Measurements from ENCODE around the gene ADAMTS5. TPM values are rescaled to one million over a fixed set of nuclear protein-coding genes. Genes with fewer than 3 reads are reported as not detected.

Gene ADAMTS5
- polyA plus RNA-seq, 2 of the 4 experiments (the other 2 are of a cell fraction) = not detected

DNA sequence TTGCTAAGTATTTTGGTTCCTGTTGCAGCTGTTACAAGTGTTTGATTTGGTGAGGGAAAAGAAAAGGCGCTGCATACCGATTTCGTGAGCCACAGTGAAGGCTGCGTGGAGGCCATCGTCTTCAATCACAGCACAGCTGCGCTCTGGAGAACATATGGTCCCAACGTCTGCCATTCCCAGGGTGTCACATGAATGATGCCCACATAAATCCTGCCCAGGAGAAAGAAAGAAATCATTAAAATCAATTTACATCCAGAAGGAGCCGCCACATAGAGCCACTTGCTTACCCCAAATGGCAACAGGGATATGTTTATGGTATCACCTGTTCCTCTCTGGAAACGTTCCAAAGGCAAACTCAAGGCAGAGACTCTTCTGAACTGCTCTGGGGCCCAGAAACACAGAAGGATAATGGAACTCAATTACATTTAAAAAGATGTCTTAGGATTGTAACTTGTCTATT is 12.2 kb downstream of the ADAMTS5 start:
- no peak overlapping the region for H3K4me3 ChIP-seq
- DNase-seq (ENCODE audit: low read depth in 1 of 2, low spot score in 1 of 2) (no peak), ATAC-seq (no peak), FAIRE-seq (no peak)
- H3K4me1 ChIP-seq = no peaks in the 10 kb centered on the region
- ChIA-PET POLR2A (no interaction called here), CTCF (no interaction called here)
- no peak overlapping the region for H3K4me2 ChIP-seq
- 28% methylated on average over 8 of the region's 9 CpGs for WGBS (ENCODE audit: missing lambda C conversion rate)
- H3K9me3 ChIP-seq = no peaks in the 10 kb centered on the region
- no peak for TF ChIP-seq ZNF302 (CRISPR knock-in tag; IDR thresholded peaks at IDR 0.05)
- TF ChIP-seq FOSL2 (IDR thresholded peaks at IDR 0.05) = no peak
- no peak for TF ChIP-seq FOSL2 (CRISPR knock-in tag; IDR thresholded peaks at IDR 0.05)
- TF ChIP-seq FOSB (CRISPR knock-in tag; IDR thresholded peaks at IDR 0.05) = no peak
- no peak for TF ChIP-seq GATA3 (IDR thresholded peaks at IDR 0.05; ENCODE audit: borderline replicate concordance)
- TF ChIP-seq HOXA7 (CRISPR knock-in tag; IDR thresholded peaks at IDR 0.05) = no peak
- no peak for TF ChIP-seq RNF2 (IDR thresholded peaks at IDR 0.05; ENCODE audit: borderline replicate concordance, low read depth)
- TF ChIP-seq BHLHE40 (IDR thresholded peaks at IDR 0.05; ENCODE audit: low read depth, low read length) = no peak
- TF ChIP-seq HOXB5 (CRISPR knock-in tag; IDR thresholded peaks at IDR 0.05) = no peak
- TF ChIP-seq, protein P1, sequence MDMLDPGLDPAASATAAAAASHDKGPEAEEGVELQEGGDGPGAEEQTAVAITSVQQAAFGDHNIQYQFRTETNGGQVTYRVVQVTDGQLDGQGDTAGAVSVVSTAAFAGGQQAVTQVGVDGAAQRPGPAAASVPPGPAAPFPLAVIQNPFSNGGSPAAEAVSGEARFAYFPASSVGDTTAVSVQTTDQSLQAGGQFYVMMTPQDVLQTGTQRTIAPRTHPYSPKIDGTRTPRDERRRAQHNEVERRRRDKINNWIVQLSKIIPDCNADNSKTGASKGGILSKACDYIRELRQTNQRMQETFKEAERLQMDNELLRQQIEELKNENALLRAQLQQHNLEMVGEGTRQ (IDR thresholded peaks at IDR 0.05) = no peak
- no peak for TF ChIP-seq KDM5A (IDR thresholded peaks at IDR 0.05)
- TF ChIP-seq KDM1A (IDR thresholded peaks at IDR 0.05; ENCODE audit: low read depth) = no peak
- no peak overlapping the region for H3K27ac ChIP-seq

DNA sequence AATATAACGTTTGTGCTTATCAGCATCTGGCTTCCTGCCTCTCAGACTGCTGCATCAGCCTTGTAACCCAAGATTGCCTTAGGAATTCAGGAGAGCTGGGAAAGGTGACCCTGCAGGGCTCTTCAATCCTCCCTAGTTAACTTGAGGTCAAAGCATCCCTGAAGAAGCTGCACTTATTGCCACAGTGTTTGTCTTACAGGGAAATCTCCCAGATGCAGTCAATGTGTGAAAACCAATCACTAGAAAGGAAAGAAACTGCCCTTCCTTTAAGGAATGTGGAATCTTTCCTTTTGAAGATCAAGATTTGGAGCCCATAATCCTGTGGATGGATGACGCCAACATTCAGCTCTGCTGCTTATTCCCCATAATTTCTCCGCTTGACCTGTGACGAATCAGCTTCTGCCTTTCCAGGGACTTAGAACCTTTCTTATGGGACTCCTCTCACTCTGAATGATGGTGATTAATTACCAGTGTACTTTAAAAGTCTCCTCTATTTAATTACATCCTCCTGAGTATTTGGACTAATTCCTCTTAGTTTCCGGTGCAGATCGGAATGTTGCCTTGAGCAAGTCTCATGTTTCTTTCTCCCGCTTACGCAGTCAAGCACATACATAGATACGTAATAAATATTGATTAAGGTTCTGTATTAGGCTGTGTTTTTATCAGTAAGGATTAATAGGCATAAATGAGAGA is 14.4 kb downstream of the ADAMTS5 start:
- ChIA-PET POLR2A (no interaction called here), CTCF (no interaction called here)
- no peak for FAIRE-seq
- DNase-seq (ENCODE audit: low read depth in 1 of 2, low spot score in 1 of 2) = no peak
- TF ChIP-seq BHLHE40 (IDR thresholded peaks at IDR 0.05; ENCODE audit: low read depth, low read length) = no peak
- no peak for TF ChIP-seq EHMT2 (IDR thresholded peaks at IDR 0.05; ENCODE audit: low read depth)
- no peak for TF ChIP-seq RFX5 (IDR thresholded peaks at IDR 0.05)
- TF ChIP-seq EP300 (IDR thresholded peaks at IDR 0.05) = no peak
- TF ChIP-seq CHD2 (IDR thresholded peaks at IDR 0.05; ENCODE audit: low read length, partially characterized antibody) = no peak
- TF ChIP-seq RARB (CRISPR knock-in tag; IDR thresholded peaks at IDR 0.05) = no peak
- TF ChIP-seq FOSL2 (IDR thresholded peaks at IDR 0.05) = no peak
- no peak for TF ChIP-seq FOSL2 (CRISPR knock-in tag; IDR thresholded peaks at IDR 0.05)
- no peak for TF ChIP-seq MAFK (IDR thresholded peaks at IDR 0.05; ENCODE audit: partially characterized antibody)
- no peak for TF ChIP-seq RAD21 (conservative IDR thresholded peaks at IDR 0.05 in 1 of 2, IDR thresholded peaks at IDR 0.05 in 1 of 2)
- no peak for TF ChIP-seq KDM1A (IDR thresholded peaks at IDR 0.05; ENCODE audit: low read depth)
- TF ChIP-seq PHF8 (IDR thresholded peaks at IDR 0.05; ENCODE audit: borderline replicate concordance, low read depth) = no peak
- no peak for TF ChIP-seq HDAC2 (IDR thresholded peaks at IDR 0.05)
- 54% methylated on average over 9 of the region's 9 CpGs for WGBS (ENCODE audit: missing lambda C conversion rate)
- no peaks in the 10 kb centered on the region for H3K4me1 ChIP-seq
- no peak overlapping the region for H3K4me2 ChIP-seq
- no peaks in the 10 kb centered on the region for H3K9me3 ChIP-seq
- no peak overlapping the region for H3K27ac ChIP-seq
- ATAC-seq = no peak
- no peak overlapping the region for H3K4me3 ChIP-seq

DNA sequence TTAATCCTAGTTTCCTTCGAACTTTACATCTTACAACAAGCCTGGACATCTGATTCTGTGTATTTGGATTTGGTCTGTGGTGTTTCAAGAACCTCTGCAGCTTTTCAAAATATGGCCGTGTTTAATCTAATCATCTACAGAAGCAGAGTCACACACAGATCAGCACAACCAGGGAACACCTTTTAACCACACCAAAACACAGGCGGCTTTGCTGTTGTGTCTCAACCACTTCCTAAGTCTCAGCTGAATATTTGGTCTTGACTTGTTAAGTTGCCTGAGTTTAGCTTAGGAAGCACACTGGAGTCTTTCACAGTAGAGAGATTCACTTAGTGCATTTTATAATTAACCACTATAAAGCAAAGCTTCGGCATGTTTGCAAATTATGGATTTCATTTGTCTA is 17.1 kb downstream of the ADAMTS5 start:
- CTCF ChIA-PET = no interaction called here
- TF ChIP-seq HEYL (CRISPR knock-in tag; IDR thresholded peaks at IDR 0.05) (no peak), MYC (IDR thresholded peaks at IDR 0.05; ENCODE audit: borderline replicate concordance, low read length) (no peak), RFX5 (IDR thresholded peaks at IDR 0.05) (no peak), PHF8 (IDR thresholded peaks at IDR 0.05; ENCODE audit: borderline replicate concordance, low read depth) (no peak), SREBF2 (IDR thresholded peaks at IDR 0.05) (no peak), GATA3 (IDR thresholded peaks at IDR 0.05; ENCODE audit: borderline replicate concordance) (no peak), HDAC2 (IDR thresholded peaks at IDR 0.05) (no peak), NPAS2 (CRISPR knock-in tag; IDR thresholded peaks at IDR 0.05; ENCODE audit: borderline replicate concordance) (no peak), CEBPB (IDR thresholded peaks at IDR 0.05) (no peak), FOSB (CRISPR knock-in tag; IDR thresholded peaks at IDR 0.05) (no peak)
- TF ChIP-seq, protein P2, sequence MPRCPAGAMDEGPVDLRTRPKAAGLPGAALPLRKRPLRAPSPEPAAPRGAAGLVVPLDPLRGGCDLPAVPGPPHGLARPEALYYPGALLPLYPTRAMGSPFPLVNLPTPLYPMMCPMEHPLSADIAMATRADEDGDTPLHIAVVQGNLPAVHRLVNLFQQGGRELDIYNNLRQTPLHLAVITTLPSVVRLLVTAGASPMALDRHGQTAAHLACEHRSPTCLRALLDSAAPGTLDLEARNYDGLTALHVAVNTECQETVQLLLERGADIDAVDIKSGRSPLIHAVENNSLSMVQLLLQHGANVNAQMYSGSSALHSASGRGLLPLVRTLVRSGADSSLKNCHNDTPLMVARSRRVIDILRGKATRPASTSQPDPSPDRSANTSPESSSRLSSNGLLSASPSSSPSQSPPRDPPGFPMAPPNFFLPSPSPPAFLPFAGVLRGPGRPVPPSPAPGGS (IDR thresholded peaks at IDR 0.05) = no peak
- TF ChIP-seq, protein P3, sequence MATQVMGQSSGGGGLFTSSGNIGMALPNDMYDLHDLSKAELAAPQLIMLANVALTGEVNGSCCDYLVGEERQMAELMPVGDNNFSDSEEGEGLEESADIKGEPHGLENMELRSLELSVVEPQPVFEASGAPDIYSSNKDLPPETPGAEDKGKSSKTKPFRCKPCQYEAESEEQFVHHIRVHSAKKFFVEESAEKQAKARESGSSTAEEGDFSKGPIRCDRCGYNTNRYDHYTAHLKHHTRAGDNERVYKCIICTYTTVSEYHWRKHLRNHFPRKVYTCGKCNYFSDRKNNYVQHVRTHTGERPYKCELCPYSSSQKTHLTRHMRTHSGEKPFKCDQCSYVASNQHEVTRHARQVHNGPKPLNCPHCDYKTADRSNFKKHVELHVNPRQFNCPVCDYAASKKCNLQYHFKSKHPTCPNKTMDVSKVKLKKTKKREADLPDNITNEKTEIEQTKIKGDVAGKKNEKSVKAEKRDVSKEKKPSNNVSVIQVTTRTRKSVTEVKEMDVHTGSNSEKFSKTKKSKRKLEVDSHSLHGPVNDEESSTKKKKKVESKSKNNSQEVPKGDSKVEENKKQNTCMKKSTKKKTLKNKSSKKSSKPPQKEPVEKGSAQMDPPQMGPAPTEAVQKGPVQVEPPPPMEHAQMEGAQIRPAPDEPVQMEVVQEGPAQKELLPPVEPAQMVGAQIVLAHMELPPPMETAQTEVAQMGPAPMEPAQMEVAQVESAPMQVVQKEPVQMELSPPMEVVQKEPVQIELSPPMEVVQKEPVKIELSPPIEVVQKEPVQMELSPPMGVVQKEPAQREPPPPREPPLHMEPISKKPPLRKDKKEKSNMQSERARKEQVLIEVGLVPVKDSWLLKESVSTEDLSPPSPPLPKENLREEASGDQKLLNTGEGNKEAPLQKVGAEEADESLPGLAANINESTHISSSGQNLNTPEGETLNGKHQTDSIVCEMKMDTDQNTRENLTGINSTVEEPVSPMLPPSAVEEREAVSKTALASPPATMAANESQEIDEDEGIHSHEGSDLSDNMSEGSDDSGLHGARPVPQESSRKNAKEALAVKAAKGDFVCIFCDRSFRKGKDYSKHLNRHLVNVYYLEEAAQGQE (IDR thresholded peaks at IDR 0.05) = no peak
- no peak overlapping the region for H3K4me2 ChIP-seq
- H3K4me3 ChIP-seq = no peak overlapping the region
- 0% methylated on average over 4 of the region's 4 CpGs for WGBS (ENCODE audit: missing lambda C conversion rate)
- no peak for DNase-seq (ENCODE audit: low read depth in 1 of 2, low spot score in 1 of 2)
- H3K9me3 ChIP-seq = no peaks in the 10 kb centered on the region
- POLR2A ChIA-PET = no interaction called here
- no peak for FAIRE-seq
- no peak for ATAC-seq
- H3K27ac ChIP-seq = no peak overlapping the region
- no peaks in the 10 kb centered on the region for H3K4me1 ChIP-seq
